K562 (cell line): ENCODE measurements around the gene CNOT6. TPM values are rescaled to one million over a fixed set of nuclear protein-coding genes. Genes with fewer than 3 reads are reported as not detected.

Experiments used
- ATAC-seq: fragments of 200-7000 bp; cut with Tn5 transposase; 3 replicates; pipeline ENCODE4 v1.9.1; 2020; ENCODE audit warnings: moderate library complexity
- BruUV-seq: library from RNA; stranded (reverse); fragments of 400-500 nt; replicated peaks from 2 replicates; lab custom pipeline; 2021; lab: Mats Ljungman, UMichigan
- CTCF ChIA-PET: fragments of 300-600 bp; formaldehyde crosslinking; extraction: SDS; loops from one replicate; lab custom pipeline; 2021; ENCODE audit warnings: low intra/inter-chr PET ratio; lab: Yijun Ruan, JAX
- POLR2A ChIA-PET: fragments of 300-600, 350-650 bp; sonication (Branson Sonifier 250); formaldehyde crosslinking; extraction: SDS; loops from one replicate; lab custom pipeline; 2021; ENCODE audit warnings: antibody characterized with exemption, inconsistent platforms; lab: Yijun Ruan, JAX
- DNase-seq, 4 experiments: peaks; one replicate each; pipeline versions ENCODE4 v3.0.0 to v3.0.0-alpha.2; 2011 to 2018; ENCODE audit warnings: low spot score in 3 of 4, mixed read lengths in 3 of 4; ENCODE audit errors: extremely low read depth in 1 of 4
- FAIRE-seq: peaks from 2 replicates; lab custom pipeline; 2011; peaks lifted over from hg19 to GRCh38; lab: Jason Lieb, UNC
- H2AFZ ChIP-seq: 2 replicates; pipeline ENCODE4 v1.6.0; 2011; ENCODE audit warnings: low read depth, low read length, control low read depth, inconsistent platforms
- H3K27ac ChIP-seq: fragments of 200-600 bp; 3 replicates; pipeline ENCODE4 v1.8.0; 2011; ENCODE audit warnings: low read depth, mild to moderate bottlenecking, control low read depth, inconsistent platforms, low read length, moderate library complexity, mixed read lengths; ENCODE audit errors: extremely low read depth
- H3K27me3 ChIP-seq, 2 experiments: fragments of 300-600 bp in 1 of 2; 2 replicates in 1 of 2; 3 replicates in 1 of 2; pipeline versions ENCODE4 v1.6.0 to v1.8.0; 2011; ENCODE audit warnings: inconsistent platforms in 2 of 2, low read length in 2 of 2, mild to moderate bottlenecking in 1 of 2, mixed read lengths in 1 of 2, moderate library complexity in 1 of 2; ENCODE audit not compliant: control insufficient read depth in 2 of 2, insufficient read depth in 2 of 2
- H3K36me3 ChIP-seq: fragments of 300-600 bp; 3 replicates; pipeline ENCODE4 v1.8.0; 2011; ENCODE audit warnings: mild to moderate bottlenecking, low read length, inconsistent platforms; ENCODE audit not compliant: control insufficient read depth, insufficient read depth
- H3K4me1 ChIP-seq, 2 experiments: fragments of 200-600 bp in 1 of 2; replicated peaks in 1 of 2; 2 replicates in 1 of 2; 3 replicates in 1 of 2; pipeline versions ENCODE4 v1.5.1 to v1.8.0; 2011; ENCODE audit warnings: inconsistent platforms in 2 of 2, low read length in 2 of 2, mild to moderate bottlenecking in 1 of 2, mixed read lengths in 1 of 2, moderate library complexity in 1 of 2; ENCODE audit not compliant: control insufficient read depth in 2 of 2, insufficient read depth in 2 of 2
- H3K4me2 ChIP-seq: 2 replicates; pipeline ENCODE4 v1.6.1; 2011; ENCODE audit warnings: low read length, control low read depth, inconsistent platforms, mixed read lengths; ENCODE audit not compliant: insufficient read depth
- H3K4me3 ChIP-seq: fragments of 200-600 bp; sonication (generic), shearing (Covaris generic); 2 replicates; pipeline ENCODE4 v1.5.1; 2016; ENCODE audit warnings: control low read depth, inconsistent platforms
- H3K79me2 ChIP-seq: fragments of 200-600 bp; 3 replicates; pipeline ENCODE4 v1.8.0; 2011; ENCODE audit warnings: low read length, inconsistent platforms; ENCODE audit not compliant: control insufficient read depth, insufficient read depth
- H3K9ac ChIP-seq, 2 experiments: 2 replicates each; pipeline versions ENCODE4 v1.6.0 to v1.6.1; 2011; ENCODE audit warnings: low read depth in 2 of 2, low read length in 2 of 2, control low read depth in 1 of 2, inconsistent platforms in 1 of 2, mild to moderate bottlenecking in 1 of 2, mixed read lengths in 1 of 2; ENCODE audit not compliant: insufficient read depth in 1 of 2
- H3K9me1 ChIP-seq: one replicate; pipeline ENCODE4 v1.6.0; 2011; ENCODE audit warnings: inconsistent platforms, mild to moderate bottlenecking, low read length, moderate library complexity; ENCODE audit not compliant: control insufficient read depth, insufficient read depth
- H3K9me3 ChIP-seq: replicated peaks from 2 replicates; pipeline ENCODE4 v1.5.1; 2011; ENCODE audit warnings: low read depth, low read length, inconsistent platforms; ENCODE audit not compliant: control insufficient read depth, insufficient read depth
- H4K20me1 ChIP-seq: replicated peaks from 2 replicates; pipeline ENCODE4 v1.6.1; 2011; ENCODE audit warnings: low read length, inconsistent platforms, mixed read lengths; ENCODE audit not compliant: control insufficient read depth, insufficient read depth
- KDM2B ChIP-seq: fragments of 250-450 bp; sonication (Bioruptor Pico); IDR thresholded peaks from 2 replicates; pipeline ENCODE4 v1.8.0; 2021; ENCODE audit warnings: mild to moderate bottlenecking, moderate library complexity
- ZNF655 ChIP-seq: fragments of 250-450 bp; sonication (Bioruptor Pico); IDR thresholded peaks from 2 replicates; pipeline ENCODE4 v1.5.0; 2021
- WGBS: fragments of 100-300 bp; shearing (Covaris generic); methylation state at CpG from one replicate; pipeline ENCODE4 v1.1.6; 2016; ENCODE audit warnings: low coverage, mixed read lengths; ENCODE audit not compliant: insufficient coverage; ENCODE audit errors: missing lambda C conversion rate; 5-methylcytosine and 5-hydroxymethylcytosine counted together
- in situ Hi-C: fragments of 300-500 bp; cut with MboI; formaldehyde crosslinking; loops from 4 replicates; pipeline ENCODE4 v1.15.0; 2018; ENCODE audit warnings: inconsistent platforms, mixed read lengths
- intact Hi-C: fragments of 100-400 bp; cut with micrococcal nuclease; formaldehyde crosslinking; loops from 2 replicates; pipeline ENCODE4 v1.14.2; 2022
- polyA plus RNA-seq, 8 experiments: library from polyadenylated mRNA; depleted of rRNA in 4 of 8; stranded (reverse) in 5 of 8; unstranded in 3 of 8; fragments of >200 nt; fragmentation: Nextera tagmentation in 2 of 8; fragmentation: Illumina TruSeq in 1 of 8; extraction: Ambion mirVana in 2 of 8; extraction: Trizol in 1 of 8; gene quantifications; 2 replicates each; pipeline versions ENCODE4 v1.2.1 to v1.2.3, GENCODE V29; 2011 to 2014; ENCODE audit warnings: inconsistent platforms in 1 of 8, missing spikeins in 1 of 8
- total RNA-seq, 7 experiments: library from RNA; depleted of rRNA in 6 of 7; stranded (reverse); fragments of >200 nt in 6 of 7; fragmentation: Illumina TruSeq in 2 of 7; extraction: Trizol in 2 of 7; gene quantifications; 2 replicates each; pipeline versions ENCODE4 v1.2.1 to v1.2.3, GENCODE V29; 2011 to 2021; ENCODE audit warnings: low replicate concordance in 1 of 7
- TF ChIP-seq, protein P1 (sequence below), 3 experiments: IDR thresholded peaks in 2 of 3; conservative IDR thresholded peaks in 1 of 3; 2 replicates each; pipeline ENCODE4 v1.5.1; 2011 to 2012; ENCODE audit warnings: low read length in 3 of 3, mild to moderate bottlenecking in 3 of 3, control low read depth in 2 of 3, improper control_type of control experiment in 1 of 3, inconsistent platforms in 1 of 3, low read depth in 1 of 3, mixed read lengths in 1 of 3, moderate library complexity in 1 of 3; ENCODE audit not compliant: insufficient read depth in 2 of 3

CNOT6 gene
- total and polyA plus RNA-seq, 9 of the 15 experiments (the other 6 are each of a cell fraction or from before 2014, with no cell fraction given): 4.9 to 32.4 (median 14.0) TPM

- Histone ChIP-seq H2AFZ (no peak overlapping the region), H3K9me1 (no peaks in the 10 kb centered on the region), H3K36me3 (no peaks in the 10 kb centered on the region), H3K79me2 (no peaks in the 10 kb centered on the region), H3K4me1 (peaks cover 10 to 43% of the 10 kb centered on the region in 2 experiments; a peak in 4 of 5 replicates), H3K4me3 (no peak overlapping the region), H3K27ac (no peak overlapping the region), H4K20me1 (0 out of 2 replicates have a peak, but pooled peaks cover 12% of the 10 kb centered on the region), H3K9me3 (no peaks in the 10 kb centered on the region), H3K4me2 (no peak overlapping the region), H3K9ac (no peak overlapping the region), H3K27me3 (peaks cover 22 to 47% of the 10 kb centered on the region in 2 experiments; a peak in 4 of 5 replicates)
- no TSS peak for BruUV-seq
- ChIA-PET POLR2A (interaction anchor here (0.8 kb wide), 1 partner anchor 9 kb away, joined by 3 read pairs; no protein-coding TSS in a partner anchor), CTCF (no interaction called here)
- 19% methylated on average over 15 of the region's 15 CpGs for WGBS
- DNase-seq (no peak), ATAC-seq (peak; percentile 12; the same call in 1 of the 3 replicates), FAIRE-seq (no peak)
- in situ Hi-C loops (no loop called here), intact Hi-C loops (no loop called here)
- TF ChIP-seq ZNF655 (no peak), KDM2B (CRISPR knock-in tag) (no peak)
- TF ChIP-seq, protein P1, sequence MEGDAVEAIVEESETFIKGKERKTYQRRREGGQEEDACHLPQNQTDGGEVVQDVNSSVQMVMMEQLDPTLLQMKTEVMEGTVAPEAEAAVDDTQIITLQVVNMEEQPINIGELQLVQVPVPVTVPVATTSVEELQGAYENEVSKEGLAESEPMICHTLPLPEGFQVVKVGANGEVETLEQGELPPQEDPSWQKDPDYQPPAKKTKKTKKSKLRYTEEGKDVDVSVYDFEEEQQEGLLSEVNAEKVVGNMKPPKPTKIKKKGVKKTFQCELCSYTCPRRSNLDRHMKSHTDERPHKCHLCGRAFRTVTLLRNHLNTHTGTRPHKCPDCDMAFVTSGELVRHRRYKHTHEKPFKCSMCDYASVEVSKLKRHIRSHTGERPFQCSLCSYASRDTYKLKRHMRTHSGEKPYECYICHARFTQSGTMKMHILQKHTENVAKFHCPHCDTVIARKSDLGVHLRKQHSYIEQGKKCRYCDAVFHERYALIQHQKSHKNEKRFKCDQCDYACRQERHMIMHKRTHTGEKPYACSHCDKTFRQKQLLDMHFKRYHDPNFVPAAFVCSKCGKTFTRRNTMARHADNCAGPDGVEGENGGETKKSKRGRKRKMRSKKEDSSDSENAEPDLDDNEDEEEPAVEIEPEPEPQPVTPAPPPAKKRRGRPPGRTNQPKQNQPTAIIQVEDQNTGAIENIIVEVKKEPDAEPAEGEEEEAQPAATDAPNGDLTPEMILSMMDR (IDR thresholded peaks at IDR 0.05 in 2 of 3, conservative IDR thresholded peaks at IDR 0.05 in 1 of 3; ENCODE audit: insufficient read depth in 2 of 3, low read depth in 1 of 3, low read length in 3 of 3): peak in 2 of 3 experiments; percentile 17 to 37; a peak in 3 of 6 replicates
Observed at GRCh38 chr5:180612683-180613082, 118.5 kb downstream of the CNOT6 start.
